CD4-positive, alpha-beta T cell treated with Interferon alpha-2 for 1 hour (primary cell): ENCODE results near the gene ACE.

Source experiments
- DNase-seq, 2 donors: peaks; one replicate each; pipeline ENCODE4 v3.0.0-alpha.2; 2020 to 2022

Gene ACE

GRCh38 chr17:63475491-63476412 lies 1.1 kb upstream of the ACE start:
- DNase-seq, result no peak

DNA sequence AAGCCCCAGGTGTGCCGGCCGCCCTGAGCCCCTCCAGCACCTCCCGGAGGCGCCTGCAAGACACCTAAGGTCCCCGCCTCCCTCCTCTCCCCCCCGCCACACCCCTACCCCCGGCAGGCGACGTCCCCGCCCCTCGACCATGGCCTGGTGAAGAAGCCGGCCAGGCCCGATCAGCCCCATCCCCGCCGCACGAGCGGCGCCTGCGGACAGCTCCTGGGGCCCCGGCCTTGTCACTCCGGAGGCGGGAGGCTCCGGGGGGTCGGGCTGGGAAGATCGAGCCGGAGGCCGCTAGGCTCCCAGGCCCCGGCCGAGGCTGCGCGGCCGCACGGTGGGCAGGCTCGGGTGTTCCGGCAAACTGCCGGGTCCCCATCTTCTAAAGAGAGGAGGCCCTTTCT lies 405 bp upstream of the ACE start:
- peak in 1 of 2 donors; percentile 28 for DNase-seq

DNA sequence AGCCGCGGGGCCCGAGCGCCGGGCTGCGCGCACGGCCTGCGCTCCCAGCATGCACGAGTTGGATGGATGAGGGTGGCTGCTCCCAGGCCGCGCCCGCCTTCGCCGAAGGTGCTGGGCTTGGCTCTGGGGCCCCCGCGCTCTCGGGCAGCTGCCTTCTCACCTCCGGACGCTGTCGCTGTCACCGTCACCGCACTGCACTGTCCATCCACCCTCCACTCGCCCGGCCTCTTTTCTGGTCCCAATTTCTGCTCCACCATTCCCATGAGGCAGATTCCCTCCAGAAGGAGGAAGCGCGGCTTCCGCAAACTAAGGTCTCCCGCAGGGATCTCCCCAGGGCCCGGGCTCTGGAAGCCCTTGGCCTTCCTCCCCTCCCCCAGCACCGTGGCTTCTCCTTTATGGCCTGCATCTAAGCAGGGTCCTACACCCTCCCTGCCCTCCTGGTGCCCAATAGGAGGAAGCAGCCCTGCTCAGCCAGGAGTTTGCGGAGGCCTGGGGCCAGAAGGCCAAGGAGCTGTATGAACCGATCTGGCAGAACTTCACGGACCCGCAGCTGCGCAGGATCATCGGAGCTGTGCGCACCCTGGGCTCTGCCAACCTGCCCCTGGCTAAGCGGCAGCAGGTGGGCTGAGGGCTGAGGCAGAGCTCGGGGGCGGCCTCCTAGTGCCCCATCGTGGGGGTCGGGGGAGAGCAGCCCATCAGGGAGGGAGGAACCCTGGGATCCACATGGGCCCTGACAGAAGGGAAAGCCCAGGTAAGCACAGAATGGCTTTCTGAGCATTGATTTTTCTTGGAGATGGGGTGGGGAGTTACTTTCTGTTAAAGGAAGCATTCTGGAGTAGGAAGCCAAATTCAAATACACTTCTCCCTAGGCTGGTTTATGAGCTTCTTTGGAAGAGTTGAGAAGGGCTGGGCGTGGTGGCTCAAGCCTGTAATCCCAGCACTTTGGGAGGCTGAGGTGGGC lies 899 bp downstream of the ACE start:
- DNase-seq, result no peak

DNA sequence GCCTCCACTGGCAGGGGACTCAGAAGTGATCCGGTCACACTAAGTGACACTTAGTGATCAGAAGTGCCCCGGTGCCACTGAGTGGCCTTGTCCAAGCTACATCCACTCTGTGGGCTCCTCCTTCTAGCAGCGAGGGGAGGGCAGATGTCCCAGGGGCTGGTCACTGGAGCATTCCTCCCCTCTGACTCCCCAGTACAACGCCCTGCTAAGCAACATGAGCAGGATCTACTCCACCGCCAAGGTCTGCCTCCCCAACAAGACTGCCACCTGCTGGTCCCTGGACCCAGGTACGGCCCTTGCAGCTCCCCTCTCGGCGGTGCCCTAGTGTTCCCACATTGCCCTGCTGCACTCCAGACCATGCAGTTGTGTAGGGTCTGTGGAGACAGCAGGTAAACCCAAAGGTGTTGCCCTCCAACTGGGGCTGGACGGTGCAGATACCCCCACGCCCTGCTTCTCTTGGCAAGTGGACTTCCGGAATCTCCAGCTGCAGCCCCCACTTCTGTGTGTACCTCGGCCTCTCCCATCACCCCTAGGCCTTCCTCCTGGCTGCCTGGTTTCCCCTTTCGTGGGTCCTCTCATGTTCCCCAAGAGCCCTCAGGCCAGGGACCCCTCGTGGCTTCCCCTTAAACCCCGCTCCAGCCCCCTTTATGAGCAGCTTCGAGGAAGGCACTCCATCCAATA lies 2.1 kb downstream of the ACE start:
- peak; percentile 74 to 84 for DNase-seq

DNA sequence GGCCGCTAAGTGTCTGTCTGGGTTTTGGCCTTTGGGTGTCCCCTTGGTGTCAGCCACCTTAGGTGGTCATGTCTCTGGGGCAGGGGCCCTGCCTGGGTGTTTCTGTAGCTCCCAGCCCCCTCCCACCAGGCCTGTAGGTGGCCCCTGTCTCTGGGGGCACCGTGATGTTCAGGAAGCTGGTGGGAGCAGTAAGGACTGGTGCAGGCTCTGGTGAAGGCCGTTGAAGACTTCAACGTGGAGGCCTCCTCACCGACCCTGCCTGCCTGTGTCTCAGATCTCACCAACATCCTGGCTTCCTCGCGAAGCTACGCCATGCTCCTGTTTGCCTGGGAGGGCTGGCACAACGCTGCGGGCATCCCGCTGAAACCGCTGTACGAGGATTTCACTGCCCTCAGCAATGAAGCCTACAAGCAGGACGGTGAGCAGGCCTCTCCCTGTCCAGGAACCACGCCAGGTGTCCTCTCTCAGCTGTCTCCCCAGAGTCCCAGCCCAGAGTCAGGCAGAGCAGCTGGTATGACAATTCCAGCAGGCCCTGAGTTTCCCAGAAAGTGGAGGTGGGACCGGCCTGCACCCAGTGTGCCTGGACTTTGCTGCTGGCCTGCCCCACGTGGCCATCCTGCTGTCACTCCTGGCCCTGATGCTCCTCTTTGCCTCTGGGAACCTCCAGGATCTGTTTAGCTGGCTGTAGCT lies 2.8 kb downstream of the ACE start:
- DNase-seq, result no peak

DNA sequence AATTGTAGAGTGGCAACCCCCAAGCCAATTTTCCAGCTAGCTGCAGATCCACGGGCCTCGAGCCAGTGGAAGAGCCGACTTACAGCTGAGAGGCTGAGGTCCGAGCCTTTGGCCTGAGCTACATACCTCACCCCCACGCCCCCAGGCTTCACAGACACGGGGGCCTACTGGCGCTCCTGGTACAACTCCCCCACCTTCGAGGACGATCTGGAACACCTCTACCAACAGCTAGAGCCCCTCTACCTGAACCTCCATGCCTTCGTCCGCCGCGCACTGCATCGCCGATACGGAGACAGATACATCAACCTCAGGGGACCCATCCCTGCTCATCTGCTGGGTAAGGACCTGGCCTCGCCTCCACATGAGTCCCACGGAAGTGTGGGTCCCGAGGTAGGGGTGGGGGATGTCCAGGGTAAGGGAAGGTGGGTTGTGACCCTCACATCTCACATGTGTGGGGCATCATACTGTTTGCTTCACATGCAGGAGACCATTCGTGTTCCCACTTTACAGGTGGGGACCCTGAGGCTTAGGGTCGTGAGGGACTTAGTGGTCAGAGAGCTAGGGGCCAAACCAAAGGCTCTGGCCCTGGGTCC lies 3.4 kb downstream of the ACE start:
- DNase-seq, result no peak

DNA sequence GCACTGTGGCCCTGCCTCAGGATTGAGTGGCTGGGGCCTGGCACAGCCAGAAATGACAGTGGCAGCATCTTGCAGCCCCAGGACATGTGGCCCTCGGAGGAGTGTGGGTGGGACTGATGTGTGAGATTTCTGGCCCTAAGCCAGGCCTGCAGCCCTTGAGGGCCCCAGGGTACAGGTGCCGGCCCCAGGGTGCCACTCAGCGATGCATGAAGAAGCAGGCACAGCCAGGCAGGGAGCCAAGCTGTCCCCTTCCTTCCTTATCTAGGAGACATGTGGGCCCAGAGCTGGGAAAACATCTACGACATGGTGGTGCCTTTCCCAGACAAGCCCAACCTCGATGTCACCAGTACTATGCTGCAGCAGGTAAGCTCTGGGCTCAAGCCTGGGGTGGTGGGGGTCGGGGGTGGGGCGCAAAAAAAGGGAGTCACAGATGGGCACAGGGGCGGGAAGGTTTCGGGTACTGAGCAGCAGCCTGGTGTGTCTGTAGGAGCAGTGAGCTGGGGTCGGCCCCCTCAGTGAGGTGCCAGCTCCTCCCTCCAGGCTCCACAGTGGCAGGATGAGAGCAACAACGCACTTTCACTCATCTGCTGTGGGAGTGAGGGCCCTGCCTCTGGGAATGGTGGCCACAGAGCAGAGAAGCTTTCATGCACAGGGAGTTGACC lies 4.1 kb downstream of the ACE start:
- DNase-seq, result no peak

DNA sequence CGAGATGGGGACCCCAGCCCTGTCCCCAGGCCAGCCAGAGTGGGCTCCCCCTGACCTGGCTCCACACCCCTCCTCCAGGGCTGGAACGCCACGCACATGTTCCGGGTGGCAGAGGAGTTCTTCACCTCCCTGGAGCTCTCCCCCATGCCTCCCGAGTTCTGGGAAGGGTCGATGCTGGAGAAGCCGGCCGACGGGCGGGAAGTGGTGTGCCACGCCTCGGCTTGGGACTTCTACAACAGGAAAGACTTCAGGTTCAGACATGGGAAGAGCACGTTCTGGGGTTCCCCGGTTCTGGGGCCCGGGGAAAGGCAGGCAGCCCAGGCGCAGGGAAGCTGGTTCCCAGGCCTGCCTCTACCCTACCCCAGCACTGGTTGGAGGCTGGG lies 4.6 kb downstream of the ACE start:
- DNase-seq, result no peak

GRCh38 chr17:63482509-63482908 lies 5.6 kb downstream of the ACE start:
- DNase-seq, result no peak

GRCh38 chr17:63483038-63483437 lies 6.2 kb downstream of the ACE start:
- no peak for DNase-seq

DNA sequence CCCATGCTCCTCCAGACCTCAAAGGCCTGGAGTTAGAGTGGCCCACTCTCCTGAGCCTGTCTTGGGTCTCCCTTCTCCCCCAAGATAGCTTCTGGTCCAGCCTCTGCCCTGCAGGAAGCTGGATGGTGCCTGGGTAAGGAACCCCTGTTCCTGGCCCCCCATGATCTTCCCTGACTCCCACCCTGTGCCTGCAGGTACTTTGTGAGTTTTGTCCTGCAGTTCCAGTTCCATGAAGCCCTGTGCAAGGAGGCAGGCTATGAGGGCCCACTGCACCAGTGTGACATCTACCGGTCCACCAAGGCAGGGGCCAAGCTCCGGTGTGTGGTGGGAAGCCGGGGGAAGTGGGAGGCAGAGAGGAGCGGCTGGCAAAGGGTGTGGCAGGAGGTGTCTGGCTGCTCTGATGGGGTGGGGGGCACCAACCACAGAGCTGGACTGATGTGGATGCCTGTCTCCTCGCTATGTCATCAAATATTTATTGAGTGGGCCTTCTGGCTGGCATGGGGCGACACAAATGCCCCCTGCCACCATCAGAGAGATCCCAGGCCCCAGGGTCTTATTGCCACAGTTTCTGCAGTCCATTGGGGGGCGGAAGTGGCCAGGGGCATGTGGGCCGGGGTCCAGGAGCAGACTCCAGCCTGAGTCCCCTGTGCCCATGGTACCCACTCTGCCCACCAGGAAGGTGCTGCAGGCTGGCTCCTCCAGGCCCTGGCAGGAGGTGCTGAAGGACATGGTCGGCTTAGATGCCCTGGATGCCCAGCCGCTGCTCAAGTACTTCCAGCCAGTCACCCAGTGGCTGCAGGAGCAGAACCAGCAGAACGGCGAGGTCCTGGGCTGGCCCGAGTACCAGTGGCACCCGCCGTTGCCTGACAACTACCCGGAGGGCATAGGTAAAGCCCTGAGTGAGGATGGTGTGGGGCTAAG lies 7.1 kb downstream of the ACE start:
- no peak for DNase-seq

DNA sequence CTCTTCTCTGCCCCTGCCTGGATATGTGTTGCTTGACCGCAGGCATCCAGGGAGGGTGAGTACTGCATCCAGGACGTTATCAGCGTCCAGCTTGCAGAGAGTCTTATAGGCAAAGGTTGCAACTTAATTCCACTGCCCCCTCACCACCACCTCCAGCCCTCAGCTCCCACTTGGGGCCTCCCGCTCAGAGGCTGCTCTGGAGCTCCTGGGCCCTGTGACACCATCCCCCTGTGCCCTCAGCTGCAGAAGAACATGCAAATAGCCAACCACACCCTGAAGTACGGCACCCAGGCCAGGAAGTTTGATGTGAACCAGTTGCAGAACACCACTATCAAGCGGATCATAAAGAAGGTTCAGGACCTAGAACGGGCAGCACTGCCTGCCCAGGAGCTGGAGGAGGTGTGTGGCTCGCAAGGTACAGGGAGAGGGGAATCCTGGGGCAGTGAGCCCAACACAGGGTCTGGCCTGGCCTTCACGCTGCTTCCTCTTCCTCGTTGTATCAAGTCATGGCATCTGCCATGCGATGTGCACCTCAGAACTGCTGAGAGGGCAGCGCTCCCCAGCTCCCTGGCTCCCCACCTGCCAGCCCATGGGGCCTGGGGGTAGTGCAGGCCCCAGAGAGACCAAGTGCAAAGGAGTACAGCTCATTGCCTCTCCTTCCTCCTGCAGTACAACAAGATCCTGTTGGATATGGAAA lies 9.6 kb downstream of the ACE start:
- no peak for DNase-seq

- no peak for DNase-seq
Measured at GRCh38 chr17:63487014-63487339, 10.1 kb downstream of the ACE start.

DNA sequence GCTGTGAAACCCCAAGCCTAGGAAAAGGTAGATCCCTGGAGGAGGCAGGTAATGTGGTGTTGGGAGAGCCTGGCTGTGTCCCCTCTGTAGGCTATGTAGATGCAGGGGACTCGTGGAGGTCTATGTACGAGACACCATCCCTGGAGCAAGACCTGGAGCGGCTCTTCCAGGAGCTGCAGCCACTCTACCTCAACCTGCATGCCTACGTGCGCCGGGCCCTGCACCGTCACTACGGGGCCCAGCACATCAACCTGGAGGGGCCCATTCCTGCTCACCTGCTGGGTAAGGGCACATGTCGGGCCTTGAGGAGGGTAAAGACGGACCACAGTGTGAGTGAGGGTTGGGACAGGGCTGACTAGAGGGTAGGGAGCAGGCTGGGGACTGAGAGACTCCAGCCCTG lies 12.0 kb downstream of the ACE start:
- no peak for DNase-seq

- DNase-seq, result no peak
Measured at GRCh38 chr17:63489291-63489690, 12.4 kb downstream of the ACE start.

DNA sequence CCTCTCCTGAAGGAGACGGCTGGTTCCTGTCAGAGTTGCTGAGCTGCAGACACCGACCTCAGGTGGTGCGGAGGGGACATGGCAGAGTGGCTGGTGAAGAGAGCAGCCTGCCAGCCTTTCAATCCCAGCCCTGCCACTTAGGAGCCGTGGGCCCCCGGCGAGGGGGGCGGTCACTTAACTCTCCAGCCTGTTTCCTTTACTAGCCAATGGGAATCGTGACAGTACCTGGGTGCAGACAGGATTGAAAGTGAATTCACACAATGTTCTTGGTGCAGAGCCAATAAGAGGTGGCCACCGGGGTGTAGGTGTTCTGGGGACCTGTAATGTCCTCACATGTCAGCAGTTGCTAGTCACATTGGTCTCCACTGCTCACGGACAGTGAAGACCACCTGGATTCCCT lies 13.5 kb downstream of the ACE start:
- no peak for DNase-seq

DNA sequence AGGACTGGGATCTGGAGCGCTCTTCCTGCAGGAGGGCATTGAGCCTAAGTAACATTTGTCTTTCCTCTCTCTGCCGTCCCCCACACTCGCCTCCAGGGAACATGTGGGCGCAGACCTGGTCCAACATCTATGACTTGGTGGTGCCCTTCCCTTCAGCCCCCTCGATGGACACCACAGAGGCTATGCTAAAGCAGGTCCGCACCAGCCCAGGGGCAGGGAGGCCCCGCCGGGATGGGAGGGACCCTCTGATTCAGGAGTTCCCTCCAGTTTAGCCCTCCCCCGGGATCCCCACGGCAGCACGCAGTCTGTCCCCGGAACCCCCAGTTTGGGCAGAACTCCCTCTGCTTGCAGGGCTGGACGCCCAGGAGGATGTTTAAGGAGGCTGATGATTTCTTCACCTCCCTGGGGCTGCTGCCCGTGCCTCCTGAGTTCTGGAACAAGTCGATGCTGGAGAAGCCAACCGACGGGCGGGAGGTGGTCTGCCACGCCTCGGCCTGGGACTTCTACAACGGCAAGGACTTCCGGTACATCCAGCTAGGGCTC lies 14.1 kb downstream of the ACE start:
- no peak for DNase-seq

GRCh38 chr17:63491413-63491812 lies 14.6 kb downstream of the ACE start:
- DNase-seq, result no peak

DNA sequence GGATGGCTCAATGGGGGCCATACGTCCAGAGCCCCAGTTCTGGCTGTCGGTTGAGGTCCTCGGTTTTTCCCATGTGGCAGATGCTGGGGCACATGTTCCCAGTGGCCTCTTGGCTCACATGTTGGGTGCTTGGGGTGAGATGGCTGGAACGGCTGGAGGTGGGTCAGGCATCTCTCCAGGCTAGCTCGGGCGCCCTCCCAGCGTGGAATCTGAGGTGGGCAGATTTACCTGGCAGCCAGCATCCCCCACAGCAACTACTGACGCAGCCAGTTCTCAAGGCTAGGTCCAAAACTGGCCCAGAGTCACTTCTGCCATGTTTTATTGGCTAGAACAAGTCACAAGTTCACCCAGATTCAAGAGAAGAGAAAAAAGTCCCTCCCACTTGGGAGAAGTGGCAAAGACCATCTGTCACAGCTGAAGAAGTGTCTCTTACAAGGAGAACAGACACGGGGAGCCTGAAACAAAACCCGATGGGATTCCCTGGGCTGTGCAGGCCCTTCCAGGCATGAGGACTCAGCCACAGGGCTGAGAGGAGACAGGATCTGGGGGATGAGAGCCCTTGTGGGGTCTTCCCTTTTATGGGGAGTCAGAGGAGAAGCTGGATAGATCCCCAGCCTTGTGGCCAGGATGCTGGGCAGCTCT lies 15.2 kb downstream of the ACE start:
- DNase-seq, result no peak
